ENCODE data around the gene CDC7.

GRCh38 chr1:91569411-91570119 lies 68.9 kb downstream of the CDC7 start:
- no peak for TF ChIP-seq CTCF (IDR thresholded peaks at IDR 0.05 in 4 of 5, conservative IDR thresholded peaks at IDR 0.05 in 1 of 5)
- TF ChIP-seq POLR2A (IDR thresholded peaks at IDR 0.05) = no peak

Data from gastrocnemius medialis (tissue), 4 donors.